ENCODE data around the gene EFCAB12. TPM values are rescaled to one million over a fixed set of nuclear protein-coding genes. Genes with fewer than 3 reads are reported as not detected.

EFCAB12 gene
- total and polyA plus RNA-seq, 2 of the 8 experiments (the other 6 are each of a cell fraction or from before 2014, with no cell fraction given): 0.60 to 0.99 TPM

DNA sequence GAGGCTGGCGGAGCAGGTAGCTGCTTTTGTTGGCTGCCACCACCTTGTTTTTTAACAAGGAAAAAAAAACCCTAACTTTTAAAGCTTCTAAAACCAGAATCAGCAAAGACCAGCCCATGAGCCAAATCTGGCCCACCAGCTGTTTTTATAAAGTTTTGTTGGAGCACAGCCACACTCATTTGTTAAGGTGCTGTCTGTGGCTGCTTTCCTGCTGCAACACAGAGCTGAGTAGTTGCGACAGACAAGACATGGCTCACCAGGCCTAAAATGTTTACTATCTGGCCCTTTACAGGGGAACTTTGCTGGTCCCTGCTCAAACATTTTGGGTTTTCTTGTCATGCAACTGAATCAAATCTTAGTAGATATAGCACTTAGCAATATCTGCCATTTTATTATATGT, 18.9 kb downstream of the EFCAB12 start:
- no peak overlapping the region for H3K23ac ChIP-seq (ENCODE audit: insufficient read length)
- H4K8ac ChIP-seq (ENCODE audit: extremely low read depth, insufficient read depth, low read length): no peak overlapping the region
- H2BK20ac ChIP-seq (ENCODE audit: low read length): no peak overlapping the region
- no peak overlapping the region for H4K5ac ChIP-seq (ENCODE audit: insufficient read length, low read depth, low read length)
- no peaks in the 10 kb centered on the region for H4K20me1 ChIP-seq (replicated peaks in 1 of 2; ENCODE audit: control insufficient read depth in 1 of 2, insufficient read depth in 2 of 2, low read length in 2 of 2)
- no peaks in the 10 kb centered on the region; the same call in 1 of the 2 replicates for H3K23me2 ChIP-seq (ENCODE audit: low read depth, low read length)
- DNase-seq (ENCODE audit: low read depth in 1 of 2, low spot score in 2 of 2) (no peak), FAIRE-seq (no peak)
- H2BK120ac ChIP-seq (replicated peaks; ENCODE audit: low read depth, low read length): no peak overlapping the region
- ChIA-PET POLR2A (ENCODE audit: partially characterized antibody) (interaction anchor here (1.2 to 1.5 kb wide), 2 partner anchors 25 to 93 kb away, joined by 3 to 5 read pairs; a partner anchor contains a TSS), CTCF (ENCODE audit: partially characterized antibody) (interaction anchor here (0.6 to 3.5 kb wide), 8 partner anchors 9 to 73 kb away, joined by 3 to 16 read pairs (median 7); no protein-coding TSS in a partner anchor)
- WGBS, 2 experiments (ENCODE audit: extremely low coverage in 1 of 2, insufficient coverage in 1 of 2, insufficient read length in 1 of 2, insufficient replicate concordance in 2 of 2, low coverage in 1 of 2, low lambda C conversion rate in 2 of 2, missing lambda C conversion rate in 1 of 2): 93% methylated on average over 2 of the region's 2 CpGs; no CpG with 5 or more reads in 1 of the 2 experiments
- no peak overlapping the region for H2AFZ ChIP-seq (ENCODE audit: low read length)
- H3K27ac ChIP-seq (ENCODE audit: low read depth, low read length): no peak overlapping the region
- no peak overlapping the region for H2AK5ac ChIP-seq (ENCODE audit: low read depth, low read length)
- no peak overlapping the region for H2BK12ac ChIP-seq (ENCODE audit: low read depth, low read length)
- no peaks in the 10 kb centered on the region for H3K79me1 ChIP-seq (ENCODE audit: low read depth, low read length)
- H3K4ac ChIP-seq (replicated peaks; ENCODE audit: insufficient read length, low read depth, low read length): no peak overlapping the region
- H3K14ac ChIP-seq (ENCODE audit: insufficient read length): no peak overlapping the region
- H3K9me3 ChIP-seq (ENCODE audit: insufficient read depth in 2 of 2, low read depth in 1 of 2, low read length in 1 of 2): no peaks in the 10 kb centered on the region
- no peak overlapping the region for H2BK5ac ChIP-seq (ENCODE audit: low read depth, low read length)
- no peak overlapping the region for H2BK15ac ChIP-seq (ENCODE audit: low read length)
- no peaks in the 10 kb centered on the region for H3K36me3 ChIP-seq (ENCODE audit: control insufficient read depth in 2 of 4, insufficient read depth in 4 of 4, low read length in 3 of 4)
- H4K91ac ChIP-seq (replicated peaks; ENCODE audit: insufficient read length, low read length): no peak overlapping the region
- H3K18ac ChIP-seq (ENCODE audit: extremely low read depth, low read length): no peak overlapping the region
- no peak overlapping the region for H3K4me2 ChIP-seq (ENCODE audit: insufficient read depth in 1 of 2, low read depth in 2 of 2, low read length in 2 of 2)
- no peak overlapping the region for H3K4me3 ChIP-seq (ENCODE audit: extremely low read depth in 1 of 4, insufficient read depth in 2 of 4, low read depth in 3 of 4, low read length in 4 of 4)
- H3K4me1 ChIP-seq (replicated peaks in 1 of 4; ENCODE audit: control insufficient read depth in 3 of 4, insufficient read depth in 4 of 4, low read length in 3 of 4): no peaks in the 10 kb centered on the region
- no peak overlapping the region for H3K56ac ChIP-seq (replicated peaks; ENCODE audit: insufficient read length, low read depth, low read length)
- no peak overlapping the region for H3K9ac ChIP-seq (replicated peaks in 1 of 4; ENCODE audit: extremely low read depth in 1 of 4, low read depth in 3 of 4, low read length in 3 of 4)
- H3K27me3 ChIP-seq (replicated peaks in 1 of 4; ENCODE audit: control insufficient read depth in 3 of 4, extremely low read depth in 1 of 4, insufficient read depth in 3 of 4, low read length in 3 of 4): no peaks in the 10 kb centered on the region
- no peaks in the 10 kb centered on the region for H3K79me2 ChIP-seq (ENCODE audit: control insufficient read depth in 1 of 2, insufficient read depth in 2 of 2, low read length in 2 of 2)
- no peak for TF ChIP-seq RAD21 (IDR thresholded peaks at IDR 0.05 in 1 of 2, conservative IDR thresholded peaks at IDR 0.05 in 1 of 2; ENCODE audit: low read depth in 2 of 2, low read length in 2 of 2)
- no peak for TF ChIP-seq RFX5 (IDR thresholded peaks at IDR 0.05; ENCODE audit: borderline replicate concordance, low read depth, low read length)
- no peak for TF ChIP-seq EZH2 (IDR thresholded peaks at IDR 0.05; ENCODE audit: low read depth, low read length, severe bottlenecking)
- no peak for TF ChIP-seq GTF2F1 (IDR thresholded peaks at IDR 0.05; ENCODE audit: borderline replicate concordance, low read depth, low read length)
- no peak for TF ChIP-seq POLR2AphosphoS5 (IDR thresholded peaks at IDR 0.05; ENCODE audit: low read depth, low read length)
- no peak for TF ChIP-seq SP1 (IDR thresholded peaks at IDR 0.05; ENCODE audit: low read depth, low read length)
- TF ChIP-seq NANOG (IDR thresholded peaks at IDR 0.05; ENCODE audit: insufficient read depth, low read depth, low read length, poor library complexity, severe bottlenecking): no peak
- TF ChIP-seq CHD1 (IDR thresholded peaks at IDR 0.05; ENCODE audit: low read depth, low read length): no peak
- TF ChIP-seq E2F6 (IDR thresholded peaks at IDR 0.05): no peak
- TF ChIP-seq SIN3A (conservative IDR thresholded peaks at IDR 0.05 in 1 of 2, IDR thresholded peaks at IDR 0.05 in 1 of 2; ENCODE audit: low read depth in 1 of 2, low read length in 2 of 2): no peak
- TF ChIP-seq EGR1 (IDR thresholded peaks at IDR 0.05; ENCODE audit: borderline replicate concordance, low read depth, low read length): no peak
- TF ChIP-seq TBP (IDR thresholded peaks at IDR 0.05; ENCODE audit: low read depth, low read length): no peak
- TF ChIP-seq POLR2A (IDR thresholded peaks at IDR 0.05; ENCODE audit: control extremely low read depth in 1 of 2, low read depth in 2 of 2, low read length in 2 of 2): no peak
- no peak for TF ChIP-seq ASH2L (IDR thresholded peaks at IDR 0.05; ENCODE audit: low read length)

Data from H1 (cell line).